IMR-90 (cell line): ENCODE data around the gene GLTPD2. TPM values are rescaled to one million over a fixed set of nuclear protein-coding genes. Genes with fewer than 3 reads are reported as not detected.

Experiments
- ATAC-seq: fragments of 200-7000 bp; cut with Tn5 transposase; 2 replicates; pipeline ENCODE4 v1.9.1; 2020; ENCODE audit warnings: low read depth, mild to moderate bottlenecking, moderate library complexity
- BruUV-seq: library from RNA; stranded (reverse); fragments of 400-500 nt; replicated peaks from 2 replicates; lab custom pipeline; 2021; lab: Mats Ljungman, UMichigan
- CTCF ChIA-PET: fragments of 300-600 bp; formaldehyde crosslinking; extraction: SDS; loops from one replicate; lab custom pipeline; 2021; ENCODE audit warnings: antibody characterized with exemption; lab: Yijun Ruan, JAX
- POLR2A ChIA-PET: fragments of 300-600 bp; sonication (Branson Sonifier 250); formaldehyde crosslinking; loops from one replicate; lab custom pipeline; 2022; ENCODE audit warnings: antibody characterized with exemption; ENCODE audit not compliant: unreplicated experiment; lab: Charles Lee
- DNase-seq: peaks from one replicate; pipeline ENCODE4 v3.0.0; 2013
- H2AFZ ChIP-seq: replicated peaks from 2 replicates; pipeline ENCODE3; 2013; ENCODE audit warnings: low read length, mild to moderate bottlenecking; ENCODE audit not compliant: poor library complexity
- H2AK5ac ChIP-seq: 2 replicates; pipeline ENCODE4 v1.6.1; 2013; ENCODE audit warnings: low read depth, low read length, inconsistent platforms
- H2AK9ac ChIP-seq: replicated peaks from 2 replicates; pipeline ENCODE3; 2013; ENCODE audit warnings: mild to moderate bottlenecking, low read depth, low read length, moderate library complexity; ENCODE audit not compliant: poor library complexity
- H2BK120ac ChIP-seq: 2 replicates; pipeline ENCODE4 v1.6.1; 2013; ENCODE audit warnings: low read depth, low read length, inconsistent platforms
- H2BK15ac ChIP-seq: 3 replicates; pipeline ENCODE4 v1.6.1; 2013; ENCODE audit warnings: low read depth, low read length, inconsistent platforms
- H2BK20ac ChIP-seq: 2 replicates; pipeline ENCODE4 v1.6.1; 2013; ENCODE audit warnings: low read depth, mild to moderate bottlenecking, inconsistent platforms, low read length, moderate library complexity
- H2BK5ac ChIP-seq: 2 replicates; pipeline ENCODE4 v1.6.1; 2013; ENCODE audit warnings: mild to moderate bottlenecking, low read depth, low read length, inconsistent platforms; ENCODE audit not compliant: poor library complexity, severe bottlenecking
- H3K14ac ChIP-seq: replicated peaks from 2 replicates; pipeline ENCODE4 v1.6.1; 2013; ENCODE audit warnings: low read depth, low read length, inconsistent platforms
- H3K18ac ChIP-seq: 2 replicates; pipeline ENCODE4 v1.6.1; 2013; ENCODE audit warnings: low read depth, low read length, control low read depth
- H3K23ac ChIP-seq: 2 replicates; pipeline ENCODE4 v1.6.1; 2013; ENCODE audit warnings: low read depth, low read length, inconsistent platforms
- H3K27ac ChIP-seq: 2 replicates; pipeline ENCODE4 v1.5.1; 2013; ENCODE audit warnings: mild to moderate bottlenecking, control low read depth, low read length; ENCODE audit not compliant: insufficient read depth
- H3K27me3 ChIP-seq: 2 replicates; pipeline ENCODE4 v1.6.1; 2013; ENCODE audit warnings: low read length; ENCODE audit not compliant: control insufficient read depth, insufficient read depth
- H3K36me3 ChIP-seq: 2 replicates; pipeline ENCODE4 v1.6.1; 2013; ENCODE audit warnings: low read length, mixed read lengths; ENCODE audit not compliant: control insufficient read depth, insufficient read depth
- H3K4ac ChIP-seq: 2 replicates; pipeline ENCODE4 v1.6.1; 2013; ENCODE audit warnings: low read depth, low read length, inconsistent platforms
- H3K4me1 ChIP-seq: 2 replicates; pipeline ENCODE4 v1.6.1; 2013; ENCODE audit warnings: low read length, mixed read lengths; ENCODE audit not compliant: control insufficient read depth, insufficient read depth
- H3K4me2 ChIP-seq: 2 replicates; pipeline ENCODE4 v1.6.1; 2013; ENCODE audit warnings: low read depth, mild to moderate bottlenecking, control low read depth, low read length, moderate library complexity
- H3K4me3 ChIP-seq: 2 replicates; pipeline ENCODE4 v1.5.1; 2013; ENCODE audit warnings: low read depth, mild to moderate bottlenecking, control low read depth, low read length, moderate library complexity; ENCODE audit not compliant: insufficient read depth
- H3K56ac ChIP-seq: 2 replicates; pipeline ENCODE4 v1.6.1; 2013; ENCODE audit warnings: low read length, inconsistent platforms; ENCODE audit not compliant: insufficient read depth; ENCODE audit errors: extremely low read depth
- H3K79me1 ChIP-seq, 2 experiments: 2 replicates each; pipeline ENCODE4 v1.6.1; 2013; ENCODE audit warnings: low read length in 2 of 2, inconsistent platforms in 1 of 2, low read depth in 1 of 2
- H3K9ac ChIP-seq: 2 replicates; pipeline ENCODE4 v1.6.1; 2013; ENCODE audit warnings: low read depth, low read length, control low read depth
- H3K9me1 ChIP-seq: 2 replicates; pipeline ENCODE4 v1.6.1; 2013; ENCODE audit warnings: low read length, inconsistent platforms; ENCODE audit not compliant: insufficient read depth
- H3K9me3 ChIP-seq: 2 replicates; pipeline ENCODE4 v1.6.1; 2013; ENCODE audit warnings: low read length; ENCODE audit not compliant: control insufficient read depth, insufficient read depth
- H4K20me1 ChIP-seq: 2 replicates; pipeline ENCODE4 v1.6.1; 2013; ENCODE audit warnings: low read length, inconsistent platforms; ENCODE audit not compliant: insufficient read depth
- H4K5ac ChIP-seq: 2 replicates; pipeline ENCODE4 v1.6.1; 2013; ENCODE audit warnings: mild to moderate bottlenecking, low read depth, low read length, control low read depth
- H4K8ac ChIP-seq, 2 experiments: 2 replicates each; pipeline ENCODE4 v1.6.1; 2013; ENCODE audit warnings: low read depth in 2 of 2, low read length in 2 of 2, control low read depth in 1 of 2, inconsistent platforms in 1 of 2
- H4K91ac ChIP-seq: 2 replicates; pipeline ENCODE4 v1.6.1; 2013; ENCODE audit warnings: low read depth, low read length, inconsistent platforms; ENCODE audit not compliant: insufficient read depth
- FOS ChIP-seq: fragments of 150-350 bp; IDR thresholded peaks from 2 replicates; pipeline ENCODE4 v1.6.1; 2016; ENCODE audit warnings: low read depth, low read length
- MAZ ChIP-seq: IDR thresholded peaks from 2 replicates; pipeline ENCODE4 v1.6.1; 2012; ENCODE audit warnings: low read depth, mild to moderate bottlenecking, low read length, improper control_type of control experiment, moderate library complexity, borderline replicate concordance
- NFE2L2 ChIP-seq: fragments of 150-350 bp; IDR thresholded peaks from 2 replicates; pipeline ENCODE4 v1.6.1; 2016; ENCODE audit warnings: low read depth, mild to moderate bottlenecking, low read length
- RAD21 ChIP-seq: IDR thresholded peaks from 2 replicates; pipeline ENCODE4 v1.6.1; 2012; ENCODE audit warnings: low read length, improper control_type of control experiment
- RFX5 ChIP-seq: IDR thresholded peaks from 2 replicates; pipeline ENCODE4 v1.8.0; 2012; ENCODE audit warnings: low read depth, mild to moderate bottlenecking, low read length, moderate library complexity
- SMC3 ChIP-seq: fragments of 150-350 bp; IDR thresholded peaks from 2 replicates; pipeline ENCODE4 v1.6.1; 2016; ENCODE audit warnings: low read depth, mild to moderate bottlenecking, antibody characterized with exemption, low read length, moderate library complexity
- WGBS, 2 experiments: methylation state at CpG; one replicate each; pipeline versions ENCODE4 v1.1.5 to v1.1.7; 2013; ENCODE audit warnings: missing lambda C conversion rate in 2 of 2; ENCODE audit not compliant: insufficient read length in 1 of 2; ENCODE audit errors: extremely low coverage in 2 of 2; 5-methylcytosine and 5-hydroxymethylcytosine counted together
- dilution Hi-C: fragments of 300-500 bp; cut with HindIII; formaldehyde crosslinking; loops from one replicate; pipeline ENCODE4 v1.14.3; 2018; ENCODE audit warnings: low sequenced_read_pairs; ENCODE audit not compliant: unreplicated experiment
- in situ Hi-C: fragments of 300-500 bp; cut with MboI; formaldehyde crosslinking; loops from 3 replicates; pipeline ENCODE4 v1.14.3; 2019; ENCODE audit warnings: low sequenced_read_pairs, inconsistent platforms, mixed read lengths
- intact Hi-C: fragments of 100-400 bp; cut with micrococcal nuclease; formaldehyde crosslinking; loops from 2 replicates; pipeline ENCODE4 v1.10.0; 2022
- polyA plus RNA-seq, 3 experiments: library from polyadenylated mRNA; depleted of rRNA; stranded (reverse); fragments of >200 nt; gene quantifications; 2 replicates each; pipeline ENCODE4 v1.2.3, GENCODE V29; 2012; ENCODE audit warnings: low replicate concordance in 1 of 3
- total RNA-seq: library from RNA; depleted of rRNA; stranded (reverse); fragments of >200 nt; gene quantifications from 2 replicates; pipeline ENCODE4 v1.2.3, GENCODE V29; 2012
- TF ChIP-seq, protein P1 (sequence below): fragments of 150-350 bp; IDR thresholded peaks from 2 replicates; pipeline ENCODE4 v1.6.1; 2017; ENCODE audit warnings: mild to moderate bottlenecking, antibody characterized with exemption, low read length, low read depth
- TF ChIP-seq, protein P2 (sequence below): fragments of 150-350 bp; IDR thresholded peaks from 2 replicates; pipeline ENCODE4 v1.6.1; 2016; ENCODE audit warnings: low read depth, mild to moderate bottlenecking, low read length, moderate library complexity, borderline replicate concordance

Gene GLTPD2
- total and polyA plus RNA-seq, 2 of the 4 experiments (the other 2 are of a cell fraction), result not detected

DNA sequence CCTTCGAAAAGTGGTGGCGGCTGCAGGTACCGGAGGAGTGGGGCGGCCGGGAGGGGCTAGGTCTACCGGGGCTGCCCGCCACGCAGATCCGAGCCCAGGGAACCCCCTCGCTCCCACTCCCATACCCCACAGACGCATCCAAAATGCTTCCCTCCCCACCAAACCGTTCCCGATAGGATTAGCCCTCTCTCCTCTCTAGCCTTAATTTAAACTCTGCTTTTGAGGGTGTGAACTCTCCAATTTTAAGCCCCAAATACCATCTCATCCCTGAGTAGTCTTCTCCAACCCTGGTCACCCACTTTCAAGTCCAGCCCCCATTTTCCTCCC lies 48.8 kb upstream of the GLTPD2 start:
- no peaks in the 10 kb centered on the region for H3K36me3 ChIP-seq
- H4K20me1 ChIP-seq, result no peaks in the 10 kb centered on the region
- H3K79me1 ChIP-seq, result no peaks in the 10 kb centered on the region
- no peak for ATAC-seq
- no peak overlapping the region for H3K9ac ChIP-seq
- CTCF ChIA-PET, result no interaction called here
- H2BK15ac ChIP-seq, result no peak overlapping the region
- dilution Hi-C loops (no loop called here), in situ Hi-C loops (no loop called here), intact Hi-C loops (no loop called here)
- no peak overlapping the region for H4K91ac ChIP-seq
- peak overlapping the region; percentile 93 for H2AFZ ChIP-seq
- H3K9me3 ChIP-seq, result no peaks in the 10 kb centered on the region
- H3K56ac ChIP-seq, result no peak overlapping the region
- no peak overlapping the region for H3K27ac ChIP-seq
- TF ChIP-seq RFX5 (no peak), FOS (no peak), SMC3 (no peak), MAZ (no peak), RAD21 (no peak), NFE2L2 (no peak)
- TF ChIP-seq, protein P1, sequence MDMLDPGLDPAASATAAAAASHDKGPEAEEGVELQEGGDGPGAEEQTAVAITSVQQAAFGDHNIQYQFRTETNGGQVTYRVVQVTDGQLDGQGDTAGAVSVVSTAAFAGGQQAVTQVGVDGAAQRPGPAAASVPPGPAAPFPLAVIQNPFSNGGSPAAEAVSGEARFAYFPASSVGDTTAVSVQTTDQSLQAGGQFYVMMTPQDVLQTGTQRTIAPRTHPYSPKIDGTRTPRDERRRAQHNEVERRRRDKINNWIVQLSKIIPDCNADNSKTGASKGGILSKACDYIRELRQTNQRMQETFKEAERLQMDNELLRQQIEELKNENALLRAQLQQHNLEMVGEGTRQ, result no peak
- TF ChIP-seq, protein P2, sequence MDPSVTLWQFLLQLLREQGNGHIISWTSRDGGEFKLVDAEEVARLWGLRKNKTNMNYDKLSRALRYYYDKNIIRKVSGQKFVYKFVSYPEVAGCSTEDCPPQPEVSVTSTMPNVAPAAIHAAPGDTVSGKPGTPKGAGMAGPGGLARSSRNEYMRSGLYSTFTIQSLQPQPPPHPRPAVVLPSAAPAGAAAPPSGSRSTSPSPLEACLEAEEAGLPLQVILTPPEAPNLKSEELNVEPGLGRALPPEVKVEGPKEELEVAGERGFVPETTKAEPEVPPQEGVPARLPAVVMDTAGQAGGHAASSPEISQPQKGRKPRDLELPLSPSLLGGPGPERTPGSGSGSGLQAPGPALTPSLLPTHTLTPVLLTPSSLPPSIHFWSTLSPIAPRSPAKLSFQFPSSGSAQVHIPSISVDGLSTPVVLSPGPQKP, result no peak
- no peak overlapping the region for H3K4ac ChIP-seq
- WGBS, 2 experiments, result 9% methylated on average over 2 of the region's 13 CpGs; no CpG with 5 or more reads in 1 of the 2 experiments
- peak overlapping the region; percentile 90 for H3K4me3 ChIP-seq
- H4K8ac ChIP-seq, result no peak overlapping the region
- BruUV-seq, result no TSS peak
- H2AK9ac ChIP-seq, result no peak overlapping the region
- no peak overlapping the region for H2BK120ac ChIP-seq
- H2AK5ac ChIP-seq, result no peak overlapping the region
- H3K14ac ChIP-seq, result no peak overlapping the region
- peaks cover 7% of the 10 kb centered on the region; the same call in 1 of the 2 replicates for H3K4me1 ChIP-seq
- H3K18ac ChIP-seq, result no peak overlapping the region
- POLR2A ChIA-PET, result no interaction called here
- peaks cover 64% of the 10 kb centered on the region for H3K27me3 ChIP-seq
- no peak overlapping the region for H2BK5ac ChIP-seq
- H3K9me1 ChIP-seq, result no peaks in the 10 kb centered on the region
- peak overlapping the region; percentile 41 for H3K4me2 ChIP-seq
- no peak overlapping the region for H2BK20ac ChIP-seq
- no peak overlapping the region for H4K5ac ChIP-seq
- no peak for DNase-seq
- 0 out of 2 replicates have a peak overlapping the region, but pooled peaks have one; percentile 7 for H3K23ac ChIP-seq
